H1 (cell line): Measurements from ENCODE around the gene OOSP2. TPM values are rescaled to one million over a fixed set of nuclear protein-coding genes. Genes with fewer than 3 reads are reported as not detected.

Experiments used
- CTCF ChIA-PET: fragments of 300-600 bp; sonication (Branson Sonifier 250); formaldehyde crosslinking; loops from one replicate; lab custom pipeline; 2021; ENCODE audit not compliant: partially characterized antibody; lab: Charles Lee
- POLR2A ChIA-PET: fragments of 300-600 bp; sonication (Branson Sonifier 250); formaldehyde crosslinking; loops from one replicate; lab custom pipeline; 2021; ENCODE audit warnings: inconsistent platforms; ENCODE audit not compliant: partially characterized antibody; lab: Charles Lee
- DNase-seq, 2 experiments: peaks; one replicate each; pipeline versions ENCODE4 v3.0.0 to v3.0.0-alpha.2; 2010 to 2022; ENCODE audit warnings: low spot score in 2 of 2, low read depth in 1 of 2, mixed read lengths in 1 of 2
- FAIRE-seq: peaks from 2 replicates; lab custom pipeline; 2011; peaks lifted over from hg19 to GRCh38; lab: Jason Lieb, UNC
- H2AFZ ChIP-seq: 2 replicates; pipeline ENCODE4 v1.8.1; 2012; ENCODE audit warnings: low read length, inconsistent platforms
- H2AK5ac ChIP-seq: 2 replicates; pipeline ENCODE4 v1.6.1; 2013; ENCODE audit warnings: low read depth, low read length
- H2BK120ac ChIP-seq: replicated peaks from 2 replicates; pipeline ENCODE3; 2013; ENCODE audit warnings: low read depth, low read length, inconsistent platforms
- H2BK12ac ChIP-seq: 2 replicates; pipeline ENCODE4 v1.6.1; 2013; ENCODE audit warnings: low read depth, low read length
- H2BK15ac ChIP-seq: 2 replicates; pipeline ENCODE4 v1.6.1; 2013; ENCODE audit warnings: low read length
- H2BK20ac ChIP-seq: 2 replicates; pipeline ENCODE4 v1.6.1; 2013; ENCODE audit warnings: low read length
- H2BK5ac ChIP-seq: 2 replicates; pipeline ENCODE4 v1.6.1; 2013; ENCODE audit warnings: low read depth, low read length
- H3K14ac ChIP-seq: 2 replicates; pipeline ENCODE4 v1.6.1; 2013; ENCODE audit warnings: inconsistent platforms; ENCODE audit not compliant: insufficient read length
- H3K18ac ChIP-seq: 2 replicates; pipeline ENCODE4 v1.6.1; 2013; ENCODE audit warnings: low read length; ENCODE audit errors: extremely low read depth
- H3K23ac ChIP-seq: 2 replicates; pipeline ENCODE4 v1.6.1; 2013; ENCODE audit warnings: inconsistent platforms; ENCODE audit not compliant: insufficient read length
- H3K23me2 ChIP-seq: 2 replicates; pipeline ENCODE4 v1.6.1; 2013; ENCODE audit warnings: low read depth, low read length
- H3K27ac ChIP-seq: 2 replicates; pipeline ENCODE4 v1.6.1; 2011; ENCODE audit warnings: low read depth, low read length, inconsistent platforms
- H3K27me3 ChIP-seq, 4 experiments: replicated peaks in 1 of 4; 1 replicate in 1 of 4; 2 replicates in 3 of 4; pipeline versions ENCODE4 v1.6.1 to v1.8.1; 2011 to 2013; ENCODE audit warnings: low read length in 3 of 4, mild to moderate bottlenecking in 3 of 4, inconsistent platforms in 2 of 4, mixed read lengths in 2 of 4, moderate library complexity in 1 of 4; ENCODE audit not compliant: control insufficient read depth in 3 of 4, insufficient read depth in 3 of 4; ENCODE audit errors: extremely low read depth in 1 of 4
- H3K36me3 ChIP-seq, 4 experiments: 2 replicates each; pipeline versions ENCODE4 v1.6.1 to v1.8.1; 2011 to 2013; ENCODE audit warnings: mild to moderate bottlenecking in 4 of 4, low read length in 3 of 4, moderate library complexity in 2 of 4, control low read depth in 1 of 4, inconsistent platforms in 1 of 4; ENCODE audit not compliant: insufficient read depth in 4 of 4, control insufficient read depth in 2 of 4
- H3K4ac ChIP-seq: replicated peaks from 2 replicates; pipeline ENCODE3; 2013; ENCODE audit warnings: low read length, low read depth, mixed read lengths, inconsistent platforms; ENCODE audit not compliant: insufficient read length
- H3K4me1 ChIP-seq, 4 experiments: replicated peaks in 1 of 4; 1 replicate in 1 of 4; 2 replicates in 3 of 4; pipeline versions ENCODE4 v1.6.1 to v1.8.1; 2011 to 2013; ENCODE audit warnings: low read length in 3 of 4, inconsistent platforms in 2 of 4, mixed read lengths in 1 of 4; ENCODE audit not compliant: insufficient read depth in 4 of 4, control insufficient read depth in 3 of 4
- H3K4me2 ChIP-seq, 2 experiments: 2 replicates each; pipeline versions ENCODE4 v1.6.1 to v1.8.1; 2011 to 2013; ENCODE audit warnings: low read depth in 2 of 2, low read length in 2 of 2, control low read depth in 1 of 2, inconsistent platforms in 1 of 2, mild to moderate bottlenecking in 1 of 2; ENCODE audit not compliant: insufficient read depth in 1 of 2
- H3K4me3 ChIP-seq, 4 experiments: fragments of 200-600, 300-600 bp in 1 of 4; sonication (generic), shearing (Covaris generic), sonication (Bioruptor Twin) in 1 of 4; 2 replicates each; pipeline versions ENCODE4 v1.5.1 to v1.8.1; 2011 to 2016; ENCODE audit warnings: low read length in 4 of 4, low read depth in 3 of 4, control low read depth in 2 of 4, inconsistent platforms in 2 of 4, mild to moderate bottlenecking in 2 of 4, mixed read lengths in 1 of 4, moderate library complexity in 1 of 4; ENCODE audit not compliant: insufficient read depth in 2 of 4; ENCODE audit errors: extremely low read depth in 1 of 4
- H3K56ac ChIP-seq: replicated peaks from 2 replicates; pipeline ENCODE3; 2013; ENCODE audit warnings: low read depth, mild to moderate bottlenecking, mixed read lengths, low read length, inconsistent platforms; ENCODE audit not compliant: insufficient read length
- H3K79me1 ChIP-seq: 2 replicates; pipeline ENCODE4 v1.6.1; 2013; ENCODE audit warnings: low read depth, low read length, control low read depth
- H3K79me2 ChIP-seq, 2 experiments: 2 replicates each; pipeline versions ENCODE4 v1.6.1 to v1.8.1; 2012 to 2013; ENCODE audit warnings: low read length in 2 of 2, mild to moderate bottlenecking in 2 of 2, inconsistent platforms in 1 of 2; ENCODE audit not compliant: insufficient read depth in 2 of 2, control insufficient read depth in 1 of 2
- H3K9ac ChIP-seq, 4 experiments: replicated peaks in 1 of 4; 1 replicate in 1 of 4; 2 replicates in 3 of 4; pipeline versions ENCODE4 v1.6.1 to v1.8.1; 2011 to 2013; ENCODE audit warnings: low read depth in 3 of 4, low read length in 3 of 4, control low read depth in 2 of 4, mild to moderate bottlenecking in 2 of 4, moderate library complexity in 2 of 4, inconsistent platforms in 1 of 4; ENCODE audit errors: extremely low read depth in 1 of 4
- H3K9me3 ChIP-seq, 2 experiments: 2 replicates each; pipeline versions ENCODE4 v1.6.1 to v1.8.1; 2012 to 2013; ENCODE audit warnings: mild to moderate bottlenecking in 2 of 2, moderate library complexity in 2 of 2, control low read depth in 1 of 2, inconsistent platforms in 1 of 2, low read depth in 1 of 2, low read length in 1 of 2, mixed read lengths in 1 of 2; ENCODE audit not compliant: insufficient read depth in 2 of 2
- H4K20me1 ChIP-seq, 2 experiments: replicated peaks in 1 of 2; 2 replicates each; pipeline versions ENCODE3 to v1.8.1; 2011 to 2013; ENCODE audit warnings: inconsistent platforms in 2 of 2, low read length in 2 of 2, mild to moderate bottlenecking in 1 of 2; ENCODE audit not compliant: insufficient read depth in 2 of 2, control insufficient read depth in 1 of 2
- H4K5ac ChIP-seq: 2 replicates; pipeline ENCODE4 v1.6.1; 2013; ENCODE audit warnings: low read length, low read depth, mixed read lengths, inconsistent platforms; ENCODE audit not compliant: insufficient read length
- H4K8ac ChIP-seq: 2 replicates; pipeline ENCODE4 v1.8.0; 2013; ENCODE audit warnings: mild to moderate bottlenecking, moderate library complexity, low read length, inconsistent platforms; ENCODE audit not compliant: insufficient read depth; ENCODE audit errors: extremely low read depth
- H4K91ac ChIP-seq: replicated peaks from 2 replicates; pipeline ENCODE3; 2013; ENCODE audit warnings: low read length, mixed read lengths, inconsistent platforms; ENCODE audit not compliant: insufficient read length
- ASH2L ChIP-seq: fragments of 200-600, 300-600 bp; sonication (generic); IDR thresholded peaks from one replicate; pipeline ENCODE4 v1.7.1; 2017; ENCODE audit warnings: low read length
- FOSL1 ChIP-seq: IDR thresholded peaks from 2 replicates; pipeline ENCODE4 v1.6.1; 2011; ENCODE audit warnings: mild to moderate bottlenecking, low read depth, low read length, moderate library complexity; ENCODE audit not compliant: insufficient read depth
- HDAC2 ChIP-seq, 2 experiments: fragments of 300-600 bp in 1 of 2; sonication (generic) in 1 of 2; IDR thresholded peaks; 2 replicates each; pipeline ENCODE4 v1.6.1; 2011 to 2012; ENCODE audit warnings: low read depth in 2 of 2, low read length in 2 of 2, mild to moderate bottlenecking in 2 of 2, moderate library complexity in 2 of 2, borderline replicate concordance in 1 of 2, inconsistent platforms in 1 of 2
- HDAC6 ChIP-seq: IDR thresholded peaks from one replicate; pipeline ENCODE4 v1.7.1; 2012; ENCODE audit warnings: low read depth, mild to moderate bottlenecking, inconsistent platforms, low read length, moderate library complexity
- POLR2A ChIP-seq, 2 experiments: IDR thresholded peaks; 1 replicate in 1 of 2; 2 replicates in 1 of 2; pipeline ENCODE4 v1.6.1; 2011; ENCODE audit warnings: low read depth in 2 of 2, low read length in 2 of 2, mild to moderate bottlenecking in 2 of 2; ENCODE audit errors: control extremely low read depth in 1 of 2
- RAD21 ChIP-seq, 2 experiments: IDR thresholded peaks in 1 of 2; conservative IDR thresholded peaks in 1 of 2; 2 replicates each; pipeline ENCODE4 v1.6.1; 2011; ENCODE audit warnings: low read depth in 2 of 2, low read length in 2 of 2, improper control_type of control experiment in 1 of 2, inconsistent platforms in 1 of 2, mild to moderate bottlenecking in 1 of 2, moderate library complexity in 1 of 2
- RFX5 ChIP-seq: IDR thresholded peaks from 2 replicates; pipeline ENCODE4 v1.6.1; 2011; ENCODE audit warnings: low read depth, low read length, improper control_type of control experiment, borderline replicate concordance
- RNF2 ChIP-seq: fragments of 200-900, 300-1000 bp; sonication (generic); IDR thresholded peaks from 2 replicates; pipeline ENCODE4 v1.7.1; 2016; ENCODE audit warnings: borderline replicate concordance, low read depth, mild to moderate bottlenecking, antibody characterized with exemption, low read length; ENCODE audit not compliant: poor library complexity, severe bottlenecking; ENCODE audit errors: missing control alignments
- SIX5 ChIP-seq: IDR thresholded peaks from 2 replicates; pipeline ENCODE4 v1.6.1; 2011; ENCODE audit warnings: mild to moderate bottlenecking, low read depth, low read length
- SP2 ChIP-seq: IDR thresholded peaks from 2 replicates; pipeline ENCODE4 v1.6.1; 2012; ENCODE audit warnings: mild to moderate bottlenecking, low read length, inconsistent platforms
- YY1 ChIP-seq: IDR thresholded peaks from 2 replicates; pipeline ENCODE4 v1.6.1; 2011; ENCODE audit warnings: low read depth, mild to moderate bottlenecking, low read length
- ZNF274 ChIP-seq: IDR thresholded peaks from 2 replicates; pipeline ENCODE4 v1.7.0; 2012; ENCODE audit warnings: low read length, borderline replicate concordance; ENCODE audit errors: extremely low read depth
- WGBS, 2 experiments: shearing (Covaris generic) in 1 of 2; methylation state at CpG; one replicate each; pipeline versions ENCODE4 v1.1.6 to v1.1.7; 2013 to 2015; ENCODE audit warnings: low lambda C conversion rate in 2 of 2, mixed read lengths in 2 of 2, inconsistent platforms in 1 of 2, low coverage in 1 of 2, missing lambda C conversion rate in 1 of 2; ENCODE audit not compliant: insufficient replicate concordance in 2 of 2, insufficient coverage in 1 of 2, insufficient read length in 1 of 2; ENCODE audit errors: extremely low coverage in 1 of 2, missing lambda C conversion rate in 1 of 2; 5-methylcytosine and 5-hydroxymethylcytosine counted together
- polyA plus RNA-seq, 7 experiments: library from polyadenylated mRNA; depleted of rRNA in 3 of 7; stranded (reverse) in 5 of 7; unstranded in 2 of 7; fragments of >200 nt in 5 of 7; fragments of 200-250 nt in 2 of 7; gene quantifications; 1 replicate in 5 of 7; 2 replicates in 1 of 7; 4 replicates in 1 of 7; pipeline versions ENCODE4 v1.2.1 to v1.2.3, GENCODE V29; 2011 to 2013; ENCODE audit warnings: missing spikeins in 2 of 7, mixed read lengths in 2 of 7
- total RNA-seq: library from RNA; stranded (reverse); fragmentation: NEBNext Ultra II Directional; extraction: Animal tissue kit (Norgen Biotek cat#: 25700); gene quantifications from 2 replicates; pipeline ENCODE4 v1.2.1, GENCODE V29; 2021
- TF ChIP-seq, protein P1 (sequence below): IDR thresholded peaks from 2 replicates; pipeline ENCODE4 v1.6.1; 2012; ENCODE audit warnings: inconsistent platforms

Gene OOSP2
- total and polyA plus RNA-seq, 2 of the 8 experiments (the other 6 are each of a cell fraction or from before 2014, with no cell fraction given) = not detected

DNA sequence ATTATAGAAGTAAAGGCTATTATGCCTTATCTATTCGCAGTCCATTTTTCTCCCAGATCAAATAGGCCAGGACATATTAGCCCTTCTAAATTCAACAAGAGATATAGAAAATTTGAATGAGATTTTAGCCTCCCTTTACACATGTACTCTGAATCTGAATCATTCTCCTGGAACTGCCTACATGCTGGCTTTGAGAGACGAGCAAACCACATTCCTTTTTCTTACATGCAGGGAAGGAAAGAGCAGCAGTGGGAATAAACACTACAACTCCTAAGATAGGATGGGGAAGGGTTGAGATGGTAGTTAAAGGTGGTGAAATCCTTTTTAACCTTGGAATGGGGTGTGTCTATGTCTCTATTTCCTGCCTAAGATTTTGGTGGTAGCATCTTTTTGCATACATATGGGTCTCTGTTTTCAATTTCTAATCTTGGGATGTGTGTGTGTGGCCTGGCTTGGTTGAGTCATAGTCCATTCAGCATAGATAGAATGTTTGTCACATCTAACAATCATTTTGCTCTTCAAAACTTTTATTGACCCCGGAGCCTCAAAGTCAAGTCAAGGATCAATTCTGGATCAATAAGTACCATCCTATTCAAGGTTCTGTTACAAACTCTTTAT, 11.1 kb upstream of the OOSP2 start:
- Histone ChIP-seq H3K18ac (no peak overlapping the region), H3K79me2 (no peaks in the 10 kb centered on the region), H4K20me1 (no peaks in the 10 kb centered on the region), H2BK5ac (no peak overlapping the region), H2BK12ac (no peak overlapping the region), H2BK20ac (no peak overlapping the region), H3K36me3 (no peaks in the 10 kb centered on the region), H4K91ac (no peak overlapping the region), H2BK120ac (no peak overlapping the region), H4K5ac (no peak overlapping the region), H3K79me1 (no peaks in the 10 kb centered on the region), H3K14ac (no peak overlapping the region), H3K4me3 (no peak overlapping the region), H3K27me3 (no peaks in the 10 kb centered on the region), H3K9ac (no peak overlapping the region), H3K4me2 (no peak overlapping the region), H3K27ac (no peak overlapping the region), H3K56ac (no peak overlapping the region), H3K9me3 (no peaks in the 10 kb centered on the region), H2BK15ac (no peak overlapping the region), H3K4me1 (no peaks in the 10 kb centered on the region), H3K23ac (no peak overlapping the region), H3K4ac (no peak overlapping the region), H4K8ac (no peak overlapping the region), H2AFZ (no peak overlapping the region), H3K23me2 (no peaks in the 10 kb centered on the region), H2AK5ac (no peak overlapping the region)
- no peak for DNase-seq
- 86% methylated on average over 3 of the region's 3 CpGs; no CpG with 5 or more reads in 1 of the 2 experiments for WGBS, 2 experiments
- CTCF ChIA-PET = no interaction called here
- FAIRE-seq = no peak
- POLR2A ChIA-PET = no interaction called here
- TF ChIP-seq RAD21 (IDR thresholded peaks at IDR 0.05 in 1 of 2, conservative IDR thresholded peaks at IDR 0.05 in 1 of 2; ENCODE audit: low read depth in 2 of 2, low read length in 2 of 2) = no peak
- TF ChIP-seq, protein P1, sequence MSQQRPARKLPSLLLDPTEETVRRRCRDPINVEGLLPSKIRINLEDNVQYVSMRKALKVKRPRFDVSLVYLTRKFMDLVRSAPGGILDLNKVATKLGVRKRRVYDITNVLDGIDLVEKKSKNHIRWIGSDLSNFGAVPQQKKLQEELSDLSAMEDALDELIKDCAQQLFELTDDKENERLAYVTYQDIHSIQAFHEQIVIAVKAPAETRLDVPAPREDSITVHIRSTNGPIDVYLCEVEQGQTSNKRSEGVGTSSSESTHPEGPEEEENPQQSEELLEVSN = no peak
- TF ChIP-seq SP2 = no peak
- no peak for TF ChIP-seq SIX5
- no peak for TF ChIP-seq HDAC6
- TF ChIP-seq HDAC2 (IDR thresholded peaks at IDR 0.05; ENCODE audit: borderline replicate concordance in 1 of 2, low read depth in 2 of 2, low read length in 2 of 2) = no peak
- TF ChIP-seq POLR2A (IDR thresholded peaks at IDR 0.05; ENCODE audit: control extremely low read depth in 1 of 2, low read depth in 2 of 2, low read length in 2 of 2) = no peak
- no peak for TF ChIP-seq RFX5
- TF ChIP-seq YY1 = no peak
- TF ChIP-seq RNF2 = no peak
- TF ChIP-seq FOSL1 = no peak
- TF ChIP-seq ZNF274 = no peak
- no peak for TF ChIP-seq ASH2L
